HEK293T (cell line): ENCODE results near the gene SLN.

Source experiments
- CTCF ChIA-PET: fragments of 350-600 bp; formaldehyde crosslinking; extraction: SDS; loops from one replicate; lab custom pipeline; 2021; ENCODE audit warnings: antibody characterized with exemption, inconsistent platforms; lab: Yijun Ruan, JAX
- POLR2A ChIA-PET: fragments of 350-600 bp; formaldehyde crosslinking; extraction: SDS; loops from one replicate; lab custom pipeline; 2020; ENCODE audit warnings: antibody characterized with exemption, inconsistent platforms; lab: Yijun Ruan, JAX
- DNase-seq: peaks from one replicate; pipeline ENCODE4 v3.0.0; 2012; ENCODE audit warnings: mixed read lengths; ENCODE audit errors: extremely low spot score
- BHLHE40 ChIP-seq: fragments of 450-650 bp; IDR thresholded peaks from 2 replicates; pipeline ENCODE4 v1.6.1; 2016; ENCODE audit warnings: mild to moderate bottlenecking, moderate library complexity, borderline replicate concordance
- CTBP1 ChIP-seq: fragments of 450-650 bp; IDR thresholded peaks from 2 replicates; pipeline ENCODE4 v1.6.1; 2016; ENCODE audit warnings: borderline replicate concordance
- ELF4 ChIP-seq: fragments of 450-650 bp; IDR thresholded peaks from 2 replicates; pipeline ENCODE4 v1.6.1; 2017; ENCODE audit warnings: antibody characterized with exemption
- FOXA1 ChIP-seq: fragments of 450-650 bp; IDR thresholded peaks from 2 replicates; pipeline ENCODE4 v1.6.1; 2016; ENCODE audit warnings: mild to moderate bottlenecking
- FOXK2 ChIP-seq: fragments of 450-650 bp; IDR thresholded peaks from 2 replicates; pipeline ENCODE4 v1.6.1; 2016; ENCODE audit warnings: mild to moderate bottlenecking
- FOXM1 ChIP-seq: fragments of 450-650 bp; IDR thresholded peaks from 2 replicates; pipeline ENCODE4 v1.6.1; 2017; ENCODE audit warnings: mild to moderate bottlenecking, borderline replicate concordance
- HDGF ChIP-seq: fragments of 450-650 bp; IDR thresholded peaks from 2 replicates; pipeline ENCODE4 v1.6.1; 2017; ENCODE audit warnings: antibody characterized with exemption, borderline replicate concordance
- L3MBTL2 ChIP-seq: fragments of 450-650 bp; conservative IDR thresholded peaks from 2 replicates; pipeline ENCODE4 v1.6.1; 2016; ENCODE audit warnings: mild to moderate bottlenecking
- LEF1 ChIP-seq: fragments of 450-650 bp; IDR thresholded peaks from 2 replicates; pipeline ENCODE4 v1.6.1; 2017; ENCODE audit warnings: mild to moderate bottlenecking, borderline replicate concordance
- NFRKB ChIP-seq: fragments of 450-650 bp; IDR thresholded peaks from 2 replicates; pipeline ENCODE4 v1.6.1; 2016; ENCODE audit warnings: mild to moderate bottlenecking, moderate library complexity
- PKNOX1 ChIP-seq: fragments of 450-650 bp; IDR thresholded peaks from 2 replicates; pipeline ENCODE4 v1.6.1; 2016
- SP1 ChIP-seq: fragments of 450-650 bp; IDR thresholded peaks from 2 replicates; pipeline ENCODE4 v1.6.1; 2017
- SUZ12 ChIP-seq: fragments of 450-650 bp; IDR thresholded peaks from 2 replicates; pipeline ENCODE4 v1.6.1; 2016; ENCODE audit warnings: mild to moderate bottlenecking
- TARDBP ChIP-seq: fragments of 450-650 bp; IDR thresholded peaks from 2 replicates; pipeline ENCODE4 v1.6.1; 2016
- ZNF384 ChIP-seq: fragments of 450-650 bp; IDR thresholded peaks from 2 replicates; pipeline ENCODE4 v1.6.1; 2016

The SLN gene

GRCh38 chr11:107665018-107665417 is 46.8 kb downstream of the SLN start:
- no peak for DNase-seq
- TF ChIP-seq FOXA1 (no peak), ZNF384 (no peak), HDGF (no peak), TARDBP (no peak), CTBP1 (no peak), ELF4 (no peak), L3MBTL2 (no peak), FOXK2 (no peak), SP1 (no peak)
- POLR2A ChIA-PET = no interaction called here
- CTCF ChIA-PET = no interaction called here

- DNase-seq = no peak
- ChIA-PET POLR2A (no interaction called here), CTCF (no interaction called here)
- TF ChIP-seq ZNF384 (no peak), HDGF (no peak), PKNOX1 (no peak), FOXK2 (no peak), L3MBTL2 (no peak), FOXA1 (no peak), LEF1 (no peak), BHLHE40 (no peak), TARDBP (no peak), SP1 (no peak), ELF4 (no peak), NFRKB (no peak), CTBP1 (no peak), SUZ12 (no peak), FOXM1 (no peak)
Observed at GRCh38 chr11:107661656-107662055, 50.2 kb downstream of the SLN start.

GRCh38 chr11:107660066-107660465 is 51.8 kb downstream of the SLN start:
- CTCF ChIA-PET = interaction anchor here (0.6 kb wide), 1 partner anchor 101 kb away, joined by 3 read pairs; no protein-coding TSS in a partner anchor

DNA sequence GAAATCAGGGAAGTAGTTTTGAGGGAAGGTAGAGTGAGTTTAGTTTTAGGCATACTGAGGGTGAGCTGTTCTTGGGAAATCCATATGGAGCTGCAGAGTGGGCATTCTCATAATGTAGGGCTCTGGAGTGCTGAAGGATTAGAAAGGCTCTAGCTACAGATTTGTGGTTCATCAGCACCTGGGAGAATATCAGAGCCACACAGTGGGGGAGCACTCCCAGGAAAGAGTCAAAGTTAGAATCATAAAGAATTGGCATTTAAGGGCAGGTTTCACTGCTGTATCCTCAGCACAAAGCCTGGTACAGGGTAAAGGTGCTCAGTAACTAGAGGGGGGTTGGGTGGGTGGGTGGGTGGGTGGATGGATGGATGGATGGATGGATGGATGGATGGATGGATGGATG is 52.5 kb downstream of the SLN start:
- no peak for DNase-seq
- POLR2A ChIA-PET = no interaction called here
- CTCF ChIA-PET = no interaction called here
- TF ChIP-seq FOXK2 = no peak
- TF ChIP-seq TARDBP = no peak
- no peak for TF ChIP-seq L3MBTL2
- no peak for TF ChIP-seq SUZ12
- TF ChIP-seq LEF1 = no peak

More at GRCh38 chr11:107660066-107660465, 51.8 kb downstream of the SLN start:
- no peak for TF ChIP-seq ELF4
- TF ChIP-seq SUZ12 = no peak
- no peak for TF ChIP-seq CTBP1
- no peak for TF ChIP-seq L3MBTL2
- TF ChIP-seq BHLHE40 = no peak
- no peak for TF ChIP-seq FOXM1
- TF ChIP-seq FOXA1 = no peak
- no peak for TF ChIP-seq TARDBP
- TF ChIP-seq LEF1 = no peak
- POLR2A ChIA-PET = no interaction called here
- no peak for DNase-seq
